GM19099 (cell line): Measurements from ENCODE around the gene MT1B.

Experiments
- POLR2A ChIP-seq: IDR thresholded peaks from 3 replicates; pipeline ENCODE4 v1.6.1; 2011; ENCODE audit warnings: low read depth; ENCODE audit not compliant: insufficient read length; ENCODE audit errors: extremely low read depth

The MT1B gene

DNA sequence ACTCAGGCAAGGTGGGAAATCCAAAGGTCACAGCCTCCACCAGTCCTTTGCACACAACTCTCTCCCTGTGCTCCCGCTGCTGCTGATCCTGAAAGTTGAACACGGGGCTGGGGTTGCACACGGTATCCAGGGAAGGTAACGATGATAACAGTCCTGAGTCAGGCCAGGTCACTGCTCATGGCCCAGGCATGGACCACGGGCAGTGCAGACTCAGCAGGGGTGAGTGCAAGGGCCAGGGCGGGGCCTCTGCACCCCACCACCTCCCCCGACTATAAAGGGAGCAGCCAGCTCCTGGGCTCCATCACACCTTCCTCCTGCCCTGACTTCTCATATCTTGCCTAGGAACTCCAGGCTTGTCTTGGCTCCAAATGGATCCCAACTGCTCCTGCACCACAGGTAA is at the start of gene MT1B:
Gene MT1B, plus strand, starts transcription at position 301 of the 400 bp plus-strand sequence. Its CDS starts 68 bp downstream, at position 369.
- no peak for TF ChIP-seq POLR2A

DNA sequence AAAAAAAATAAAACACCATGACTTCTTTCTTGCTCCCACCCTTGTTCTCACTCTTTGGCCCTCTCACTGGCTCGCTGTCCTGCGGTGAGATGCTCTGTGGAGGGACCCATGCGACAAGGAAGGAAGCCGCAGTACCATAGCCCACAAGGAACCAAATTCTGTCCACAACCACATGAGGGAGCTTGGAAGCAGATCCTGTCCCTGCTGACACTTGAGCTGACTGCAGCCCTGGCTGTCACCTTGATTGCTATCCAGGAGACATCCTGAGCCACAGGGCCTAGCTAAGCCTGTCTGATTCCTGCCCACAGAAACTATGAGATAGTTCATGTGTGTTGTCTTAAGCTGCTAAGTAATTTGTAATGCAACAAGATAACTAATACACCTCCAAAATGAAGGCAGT is 48.1 kb upstream of the MT1B start:
- no peak for TF ChIP-seq POLR2A

DNA sequence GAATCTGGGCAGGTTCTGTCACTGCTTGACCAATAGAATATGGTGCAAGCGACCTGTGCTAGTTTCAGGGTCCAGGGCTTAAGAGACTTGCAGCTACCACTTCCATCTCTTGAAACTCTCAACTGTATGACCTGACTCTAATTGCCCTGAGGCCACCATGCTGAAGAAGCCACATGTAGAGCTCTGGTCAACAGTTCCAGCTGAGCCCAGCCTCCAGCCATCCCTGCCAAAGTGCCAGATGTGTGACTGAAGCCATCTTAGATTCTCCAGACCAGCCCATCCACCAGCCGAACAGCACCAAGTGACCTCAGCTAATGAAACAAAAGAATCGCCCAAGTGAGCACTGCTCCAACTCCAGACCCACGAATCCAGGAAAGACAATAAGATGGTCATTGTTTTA is 46.7 kb upstream of the MT1B start:
- TF ChIP-seq POLR2A: no peak

DNA sequence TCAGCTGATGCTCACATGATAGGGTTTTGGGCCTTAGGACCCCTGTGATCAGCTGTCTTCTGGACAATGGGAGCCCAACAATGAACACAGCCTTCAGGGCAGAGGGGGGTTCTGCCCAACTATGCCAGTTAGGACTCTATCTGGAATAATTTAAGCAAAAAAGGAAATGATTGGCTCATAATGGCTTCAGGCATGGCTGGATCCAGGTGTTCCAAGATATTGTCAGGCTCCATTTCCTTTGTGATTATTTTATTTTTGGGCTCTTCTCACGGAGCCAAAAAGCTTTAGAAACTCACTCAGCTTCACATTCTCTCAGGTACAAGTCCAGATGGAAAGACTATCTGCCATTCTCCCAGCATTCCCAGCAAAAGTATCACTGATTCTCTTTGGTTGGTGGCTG is 46.2 kb upstream of the MT1B start:
- TF ChIP-seq POLR2A: no peak

DNA sequence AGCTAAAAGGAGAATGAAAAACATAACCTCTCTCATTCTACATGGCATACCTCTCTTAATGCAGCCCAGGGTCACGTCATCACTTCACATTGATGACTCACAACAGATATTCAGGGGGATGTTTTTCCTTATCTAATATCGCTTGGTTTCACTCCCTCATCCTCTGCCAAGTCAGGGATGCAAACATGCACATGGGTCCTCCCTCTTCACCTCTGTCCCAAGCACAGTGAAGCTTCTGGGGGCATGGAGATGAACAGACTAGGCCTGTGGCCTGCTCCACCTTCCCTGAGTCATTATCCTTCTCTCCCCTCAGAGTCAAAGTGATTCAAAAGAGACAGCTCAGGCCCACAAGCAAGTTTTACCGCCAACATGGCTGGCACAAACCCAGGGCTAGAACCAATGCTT is 45.6 kb upstream of the MT1B start:
- no peak for TF ChIP-seq POLR2A

DNA sequence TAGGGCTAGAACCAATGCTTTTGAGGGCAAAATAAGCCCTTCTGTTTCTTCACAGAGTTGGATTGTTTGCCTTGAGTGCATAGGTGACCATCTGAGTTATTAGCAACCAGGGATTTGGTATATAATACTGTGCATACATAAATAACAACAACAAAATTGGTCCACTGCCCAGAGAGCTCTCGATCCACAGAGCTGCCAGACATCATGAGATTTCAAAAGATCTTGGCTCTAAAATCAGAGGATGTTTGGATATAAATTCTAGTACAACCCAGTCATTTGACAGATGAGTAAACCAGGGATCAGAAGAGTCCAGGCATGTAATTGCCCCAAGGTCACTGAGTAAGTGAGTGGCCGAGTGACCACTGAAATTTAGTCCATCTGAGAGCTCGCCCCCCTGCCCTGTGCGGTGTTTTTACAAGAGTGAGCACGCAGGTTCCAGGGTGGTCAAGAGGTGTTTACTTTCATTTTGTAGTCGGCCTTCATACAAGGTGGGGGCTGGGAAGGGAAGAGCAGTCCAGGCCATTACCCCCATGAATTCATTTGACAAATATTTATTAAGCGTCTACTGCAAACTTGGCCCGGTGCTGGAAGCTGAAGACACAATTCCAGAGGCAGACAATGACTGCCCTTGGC is 45.1 kb upstream of the MT1B start:
- TF ChIP-seq POLR2A: no peak

DNA sequence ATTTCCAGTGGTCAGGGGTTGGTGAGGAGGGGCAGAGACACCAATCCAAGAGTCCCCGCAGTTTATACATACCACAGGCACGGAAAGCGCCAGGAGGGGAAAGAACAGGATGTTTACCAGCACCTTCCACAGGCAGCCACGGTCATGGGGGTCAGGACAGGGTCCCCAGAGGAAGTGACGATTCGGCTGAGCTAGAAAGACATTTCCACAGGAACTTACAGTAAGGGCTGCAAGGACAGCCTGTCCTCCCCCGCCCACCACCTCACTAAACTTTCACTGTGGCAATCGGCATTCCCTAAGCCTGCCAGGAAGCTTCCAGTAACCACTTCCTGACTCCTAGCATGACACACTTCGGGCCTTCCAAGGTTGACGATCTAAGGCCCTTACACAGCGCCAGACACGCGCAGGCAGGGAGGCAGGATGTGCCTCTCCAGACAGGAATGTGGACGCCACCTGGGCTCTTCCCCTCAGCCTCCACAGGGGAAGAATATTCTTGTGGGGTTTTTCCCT is 44.5 kb upstream of the MT1B start:
- TF ChIP-seq POLR2A: no peak

DNA sequence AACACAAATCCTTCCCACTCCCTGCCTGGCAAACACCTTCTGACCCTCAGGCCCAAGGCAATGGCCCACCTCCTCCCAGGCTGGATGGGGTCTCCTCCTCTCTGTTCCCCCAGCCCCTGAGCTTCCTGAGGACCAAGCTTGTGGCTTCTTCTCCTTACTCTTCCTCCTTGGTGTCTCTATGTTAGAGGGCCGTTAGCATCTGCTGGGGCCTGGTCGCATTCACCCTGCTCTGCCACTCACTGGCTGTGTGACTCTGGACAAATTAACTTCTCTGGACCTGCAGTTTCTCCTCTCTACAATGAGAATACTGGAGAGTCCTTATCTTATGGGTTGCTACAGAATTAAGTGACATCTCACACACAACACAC is 44.0 kb upstream of the MT1B start:
- TF ChIP-seq POLR2A: no peak

DNA sequence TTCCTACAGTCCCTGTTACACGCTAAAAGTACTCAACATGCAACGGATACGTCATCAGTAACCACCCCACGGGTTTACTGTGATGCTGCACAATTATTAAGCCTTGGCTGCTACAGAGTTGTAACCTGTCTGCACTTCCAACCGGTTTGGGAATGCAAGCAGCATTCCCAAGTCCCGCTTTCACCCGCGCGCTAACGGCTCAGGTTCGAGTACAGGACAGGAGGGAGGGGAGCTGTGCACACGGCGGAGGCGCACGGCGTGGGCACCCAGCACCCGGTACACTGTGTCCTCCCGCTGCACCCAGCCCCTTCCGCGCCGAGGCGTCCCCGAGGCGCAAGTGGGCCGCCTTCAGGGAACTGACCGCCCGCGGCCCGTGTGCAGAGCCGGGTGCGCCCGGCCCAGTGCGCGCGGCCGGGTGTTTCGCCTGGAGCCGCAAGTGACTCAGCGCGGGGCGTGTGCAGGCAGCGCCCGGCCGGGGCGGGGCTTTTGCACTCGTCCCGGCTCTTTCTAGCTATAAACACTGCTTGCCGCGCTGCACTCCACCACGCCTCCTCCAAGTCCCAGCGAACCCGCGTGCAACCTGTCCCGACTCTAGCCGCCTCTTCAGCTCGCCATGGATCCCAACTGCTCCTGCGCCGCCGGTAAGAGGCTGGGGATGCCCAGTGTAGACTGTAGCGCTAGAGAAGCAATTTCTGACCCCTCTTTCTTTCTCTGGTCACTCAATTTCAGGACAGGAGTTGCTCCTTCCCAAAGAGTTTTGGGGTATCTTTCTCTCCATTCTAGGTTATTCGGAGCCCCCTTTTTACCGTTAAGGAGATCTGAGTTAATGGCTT is 43.4 kb upstream of the MT1B start, which contains the start of gene MT2A:
Gene MT2A, plus strand, starts transcription at position 542 of the 833 bp plus-strand sequence. Its CDS starts 72 bp downstream, at position 614.
- TF ChIP-seq POLR2A: peak; percentile 79

DNA sequence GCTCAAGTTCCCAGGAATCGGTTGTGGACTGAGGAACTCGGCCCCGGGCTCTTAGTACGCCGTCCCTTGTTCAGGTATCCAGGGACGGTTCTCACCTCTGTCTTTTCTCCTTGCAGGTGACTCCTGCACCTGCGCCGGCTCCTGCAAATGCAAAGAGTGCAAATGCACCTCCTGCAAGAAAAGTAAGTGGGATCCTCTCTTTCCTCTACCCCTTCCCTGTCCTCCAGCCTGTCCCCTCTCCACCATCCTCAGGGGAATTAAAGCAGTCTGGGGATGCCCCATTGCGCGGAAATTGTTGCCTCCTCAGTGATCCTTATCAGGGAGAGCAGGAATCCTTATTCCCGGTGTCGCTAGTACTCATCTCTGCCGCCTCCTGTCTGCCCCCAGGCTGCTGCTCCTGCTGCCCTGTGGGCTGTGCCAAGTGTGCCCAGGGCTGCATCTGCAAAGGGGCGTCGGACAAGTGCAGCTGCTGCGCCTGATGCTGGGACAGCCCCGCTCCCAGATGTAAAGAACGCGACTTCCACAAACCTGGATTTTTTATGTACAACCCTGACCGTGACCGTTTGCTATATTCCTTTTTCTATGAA is 42.7 kb upstream of the MT1B start:
- TF ChIP-seq POLR2A: no peak

DNA sequence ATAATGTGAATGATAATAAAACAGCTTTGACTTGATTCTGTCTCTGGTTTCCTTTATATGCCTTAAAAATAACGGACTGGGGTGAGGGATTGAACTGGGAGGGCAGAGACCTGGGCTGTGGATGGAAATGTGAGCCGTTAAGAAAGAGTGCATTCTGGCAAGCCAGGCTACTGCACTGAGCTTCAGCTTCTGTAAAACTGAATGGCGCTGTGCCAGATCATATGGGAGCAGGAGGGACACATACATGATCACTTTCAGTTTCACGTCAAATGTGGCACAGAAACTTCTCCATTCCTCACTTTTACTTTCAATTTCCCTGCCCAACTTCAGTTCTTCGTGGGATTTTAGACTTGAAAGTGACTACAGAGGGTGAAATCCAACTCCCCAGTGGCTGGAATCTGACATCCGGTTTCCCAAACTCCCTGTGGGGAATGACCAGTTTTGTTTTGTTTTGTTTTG is 42.2 kb upstream of the MT1B start:
- TF ChIP-seq POLR2A: peak; percentile 37

DNA sequence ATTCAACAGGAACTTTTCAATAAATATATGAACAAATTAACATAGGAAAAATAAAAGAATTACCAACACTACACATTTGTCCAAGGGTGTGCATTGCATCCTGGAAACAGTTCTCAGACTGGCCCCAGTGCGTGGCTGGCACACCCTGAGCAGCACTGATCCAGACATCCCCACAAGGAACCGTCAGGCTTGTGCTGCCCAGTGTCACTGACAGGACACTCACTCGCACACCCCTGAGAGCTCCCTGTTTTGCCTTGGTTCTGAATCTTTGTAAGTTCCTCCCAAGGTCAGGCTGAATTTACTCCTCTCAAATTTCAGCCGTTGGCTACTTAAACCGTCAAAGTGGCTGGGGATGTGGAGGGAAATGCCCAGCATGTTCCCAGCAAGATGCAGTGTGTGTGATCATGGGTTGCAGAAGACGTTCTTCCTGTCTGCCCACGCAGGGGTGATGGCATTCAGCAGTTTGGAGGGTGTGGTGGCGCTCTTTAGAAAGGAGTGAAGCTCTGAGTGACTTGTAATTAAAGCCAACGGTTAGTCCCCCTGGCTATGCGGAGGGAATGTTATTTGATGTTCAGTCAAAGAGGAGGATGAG is 41.6 kb upstream of the MT1B start:
- peak; percentile 42 for TF ChIP-seq POLR2A

DNA sequence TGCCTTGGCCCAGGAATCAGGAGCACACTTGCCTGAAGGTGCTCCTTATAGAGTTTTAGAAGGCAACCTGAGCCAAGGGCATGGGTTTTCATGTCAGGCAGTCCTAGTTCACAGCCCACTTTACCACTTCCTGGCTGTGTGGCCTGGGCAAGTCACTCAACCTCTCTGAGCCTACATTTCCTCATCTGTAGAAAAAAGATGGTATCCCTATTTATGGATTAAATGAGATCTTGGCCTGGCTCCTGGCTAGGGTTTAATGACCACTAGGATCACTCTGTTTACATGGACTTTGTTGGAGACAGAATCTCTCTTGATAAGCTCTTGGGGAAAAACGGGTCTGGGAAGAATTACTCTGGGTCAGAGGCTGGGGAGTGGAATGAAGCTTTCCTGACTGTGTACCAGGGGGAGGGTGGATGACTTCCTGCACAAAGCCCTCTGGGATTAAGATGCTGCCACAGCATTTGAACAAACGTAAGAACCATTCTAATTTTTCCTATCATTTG is 41.0 kb upstream of the MT1B start:
- no peak for TF ChIP-seq POLR2A

DNA sequence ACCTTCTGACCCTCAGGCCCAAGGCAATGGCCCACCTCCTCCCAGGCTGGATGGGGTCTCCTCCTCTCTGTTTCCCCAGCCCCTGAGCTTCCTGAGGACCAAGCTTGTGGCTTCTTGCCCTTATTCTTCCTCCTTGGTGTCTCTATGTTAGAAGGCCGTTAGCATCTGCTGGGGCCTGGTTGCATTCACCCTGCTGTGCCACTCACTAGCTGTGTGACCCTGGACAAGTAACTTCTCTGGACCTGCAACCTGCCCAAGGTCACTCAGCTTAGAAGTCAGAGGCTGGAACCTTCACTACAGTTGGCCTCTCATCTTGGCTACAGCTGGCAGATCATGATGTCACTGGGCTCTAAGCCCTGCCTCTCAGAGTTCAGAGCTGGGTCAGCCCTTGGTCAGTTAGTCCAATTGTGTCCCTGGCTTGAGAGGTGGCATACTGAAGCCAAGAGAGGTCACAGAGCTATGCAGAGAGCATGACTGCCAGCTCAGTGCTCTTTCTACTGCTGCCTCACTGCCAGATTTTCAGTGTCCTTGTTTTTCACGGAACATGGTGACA is 40.3 kb upstream of the MT1B start:
- TF ChIP-seq POLR2A: no peak

DNA sequence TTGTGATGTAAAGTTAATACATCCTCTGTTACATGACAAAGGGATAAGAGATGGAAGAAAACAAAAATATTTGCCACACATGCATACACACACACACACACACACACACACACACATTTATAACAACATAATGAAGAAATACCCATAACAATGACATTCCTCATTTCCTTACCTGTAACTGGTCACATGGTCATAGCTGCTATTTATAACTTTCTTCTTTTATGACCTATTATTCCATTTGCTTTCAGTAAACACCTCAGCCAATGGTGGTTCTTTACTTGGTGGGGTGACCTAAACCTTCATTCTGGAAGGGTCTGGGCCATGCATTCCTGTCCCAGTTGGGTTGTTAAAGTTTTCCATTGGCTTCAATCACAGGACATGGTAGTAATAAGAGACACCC is 38.0 kb upstream of the MT1B start:
- no peak for TF ChIP-seq POLR2A

DNA sequence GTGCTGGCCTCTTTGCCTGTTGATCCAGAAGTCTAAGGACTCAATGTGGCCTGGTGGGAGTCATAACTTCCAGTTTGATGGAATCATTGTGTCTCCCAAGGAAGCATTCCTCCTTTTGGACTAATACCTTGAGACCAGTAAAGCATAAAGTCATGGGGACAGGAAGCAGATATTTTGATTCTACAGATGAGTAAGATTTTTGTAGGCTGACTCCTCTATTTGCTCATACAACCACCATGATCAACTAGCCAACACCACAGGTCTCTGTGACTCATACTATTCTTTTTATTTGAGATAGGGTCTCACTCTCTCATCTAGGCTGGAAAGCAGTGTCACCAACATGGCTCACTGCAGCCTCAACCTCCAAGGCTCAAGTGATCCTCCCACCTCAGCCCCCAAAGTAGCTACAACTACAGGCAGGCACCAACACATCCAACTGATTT is 37.1 kb upstream of the MT1B start:
- no peak for TF ChIP-seq POLR2A

DNA sequence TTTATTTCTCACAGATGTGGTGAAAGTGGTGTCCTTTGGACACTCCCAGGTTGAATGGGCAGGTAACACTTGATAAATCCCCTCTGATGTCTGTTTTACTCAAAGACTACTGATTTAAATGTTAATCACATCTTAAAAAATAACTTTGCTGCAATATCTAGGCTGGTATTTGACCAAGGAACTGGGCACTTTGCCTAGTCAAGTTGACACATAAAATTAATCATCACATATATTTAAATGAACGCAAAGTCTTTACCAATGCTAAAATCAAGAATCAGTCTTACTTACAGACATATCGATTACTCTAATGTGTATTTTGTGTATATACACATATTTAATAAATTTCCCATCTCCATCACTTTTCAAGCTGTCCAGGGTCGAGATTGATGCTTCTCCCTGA is 36.3 kb upstream of the MT1B start:
- TF ChIP-seq POLR2A: no peak
